NCI-H2227 treated with DMSO at 0.1 percent for 48 hours (cell line): ENCODE measurements around the gene ORAI2.
"Not testable (repeated sequence)": the region's sequence is repeated elsewhere in the genome, so short reads cannot be mapped to it uniquely, and the experiment has no call there.

Experiments used
- DNase-seq: peaks from one replicate; lab custom pipeline; 2025; lab: John Stamatoyannopoulos, UW

ORAI2 gene

GRCh38 chr7:102433219-102434038, at the start of gene ORAI2:
Gene ORAI2 (plus strand): TSS chr7:102433575. CDS start chr7:102438957, 5,382 bp downstream.
- peak; percentile 45 for DNase-seq

- peak; percentile 27 for DNase-seq
These were observed 46.3 kb upstream of the ORAI2 start for GRCh38 chr7:102387064-102387463.

GRCh38 chr7:102389810-102390209, 43.6 kb upstream of the ORAI2 start:
- DNase-seq = no peak

- peak; percentile 40 for DNase-seq
These were observed 42.5 kb upstream of the ORAI2 start for GRCh38 chr7:102390697-102391484.

- no peak for DNase-seq
These were observed 41.0 kb upstream of the ORAI2 start for GRCh38 chr7:102392330-102392729.

GRCh38 chr7:102393467-102393866, 39.9 kb upstream of the ORAI2 start:
- DNase-seq = no peak

GRCh38 chr7:102395592-102395872, 37.8 kb upstream of the ORAI2 start:
- peak; percentile 89 for DNase-seq

GRCh38 chr7:102395873-102396709, 37.3 kb upstream of the ORAI2 start, which contains the start of gene PRKRIP1:
Gene PRKRIP1 (plus strand): TSS chr7:102396363. CDS start chr7:102396412, 49 bp downstream.
- DNase-seq = peak; percentile 96

- DNase-seq = no peak
These were observed 36.7 kb upstream of the ORAI2 start for GRCh38 chr7:102396710-102397019.

GRCh38 chr7:102398543-102398942, 34.8 kb upstream of the ORAI2 start:
- DNase-seq = no peak

- no peak for DNase-seq
These were observed 33.0 kb upstream of the ORAI2 start for GRCh38 chr7:102400360-102400759.

- no peak for DNase-seq
These were observed 29.8 kb upstream of the ORAI2 start for GRCh38 chr7:102403563-102403962.

GRCh38 chr7:102404005-102404861, 29.1 kb upstream of the ORAI2 start:
- peak; percentile 4 for DNase-seq

GRCh38 chr7:102404862-102405188, 28.6 kb upstream of the ORAI2 start:
- DNase-seq = not testable (repeated sequence)

GRCh38 chr7:102407910-102408309, 25.5 kb upstream of the ORAI2 start:
- no peak for DNase-seq

GRCh38 chr7:102408530-102408929, 24.8 kb upstream of the ORAI2 start:
- DNase-seq = not testable (repeated sequence)

- DNase-seq = no peak
These were observed 24.0 kb upstream of the ORAI2 start for GRCh38 chr7:102409340-102409739.

GRCh38 chr7:102410123-102410522, 23.3 kb upstream of the ORAI2 start:
- no peak for DNase-seq

- no peak for DNase-seq
These were observed 22.5 kb upstream of the ORAI2 start for GRCh38 chr7:102410918-102411317.

GRCh38 chr7:102412548-102412947, 20.8 kb upstream of the ORAI2 start:
- DNase-seq = no peak

- no peak for DNase-seq
These were observed 20.3 kb upstream of the ORAI2 start for GRCh38 chr7:102413091-102413490.

- DNase-seq = no peak
These were observed 19.8 kb upstream of the ORAI2 start for GRCh38 chr7:102413611-102414010.
